Liver (tissue), 3 donors: ENCODE measurements around the gene PIGL.
"Not testable (repeated sequence)": the region's sequence is repeated elsewhere in the genome, so short reads cannot be mapped to it uniquely, and the experiment has no call there.

Source experiments
- EGR1 ChIP-seq, 2 donors: IDR thresholded peaks; 2 replicates each; pipeline ENCODE4 v1.6.1; 2016 to 2018; ENCODE audit warnings: antibody characterized with exemption in 2 of 2, low read depth in 2 of 2
- FOXA2 ChIP-seq: IDR thresholded peaks from 2 replicates; pipeline ENCODE4 v1.6.1; 2016; ENCODE audit warnings: antibody characterized with exemption
- GABPA ChIP-seq, 2 donors: IDR thresholded peaks in 1 of 2; conservative IDR thresholded peaks in 1 of 2; 2 replicates each; pipeline ENCODE4 v1.6.1; 2016; ENCODE audit warnings: antibody characterized with exemption in 2 of 2, mild to moderate bottlenecking in 1 of 2, moderate library complexity in 1 of 2
- JUND ChIP-seq, 2 donors: IDR thresholded peaks; 2 replicates each; pipeline ENCODE4 v1.6.1; 2016; ENCODE audit warnings: antibody characterized with exemption in 2 of 2
- NR2F2 ChIP-seq: IDR thresholded peaks from 2 replicates; pipeline ENCODE4 v1.6.1; 2016; ENCODE audit warnings: antibody characterized with exemption
- RXRA ChIP-seq, 2 donors: IDR thresholded peaks; 2 replicates each; pipeline ENCODE4 v1.6.1; 2017 to 2018; ENCODE audit warnings: antibody characterized with exemption in 2 of 2, mild to moderate bottlenecking in 1 of 2
- SP1 ChIP-seq: IDR thresholded peaks from 2 replicates; pipeline ENCODE4 v1.6.1; 2018; ENCODE audit warnings: antibody characterized with exemption, mild to moderate bottlenecking
- TAF1 ChIP-seq: conservative IDR thresholded peaks from 2 replicates; pipeline ENCODE4 v1.6.1; 2016; ENCODE audit warnings: antibody characterized with exemption, mild to moderate bottlenecking
- YY1 ChIP-seq: IDR thresholded peaks from 2 replicates; pipeline ENCODE4 v1.6.1; 2016; ENCODE audit warnings: antibody characterized with exemption, mild to moderate bottlenecking
- TF ChIP-seq, protein P1 (sequence below): fragments of 150-350 bp; IDR thresholded peaks from 2 replicates; pipeline ENCODE4 v1.5.1; 2017; ENCODE audit warnings: improper control_type of control experiment, low read depth, low read length; ENCODE audit not compliant: missing input control
- TF ChIP-seq, protein P2 (sequence below): IDR thresholded peaks from 2 replicates; pipeline ENCODE4 v1.6.1; 2016; ENCODE audit warnings: antibody characterized with exemption
- TF ChIP-seq, protein P3 (sequence below): IDR thresholded peaks from 2 replicates; pipeline ENCODE4 v1.6.1; 2016; ENCODE audit warnings: antibody characterized with exemption
- TF ChIP-seq, protein P4 (sequence below): IDR thresholded peaks from 2 replicates; pipeline ENCODE4 v1.6.1; 2016; ENCODE audit warnings: antibody characterized with exemption, mild to moderate bottlenecking
- TF ChIP-seq, protein P5 (sequence below): IDR thresholded peaks from 2 replicates; pipeline ENCODE4 v1.6.1; 2016; ENCODE audit warnings: antibody characterized with exemption
- donor health status: healthy.
- donor health status: healthy.

DNA sequence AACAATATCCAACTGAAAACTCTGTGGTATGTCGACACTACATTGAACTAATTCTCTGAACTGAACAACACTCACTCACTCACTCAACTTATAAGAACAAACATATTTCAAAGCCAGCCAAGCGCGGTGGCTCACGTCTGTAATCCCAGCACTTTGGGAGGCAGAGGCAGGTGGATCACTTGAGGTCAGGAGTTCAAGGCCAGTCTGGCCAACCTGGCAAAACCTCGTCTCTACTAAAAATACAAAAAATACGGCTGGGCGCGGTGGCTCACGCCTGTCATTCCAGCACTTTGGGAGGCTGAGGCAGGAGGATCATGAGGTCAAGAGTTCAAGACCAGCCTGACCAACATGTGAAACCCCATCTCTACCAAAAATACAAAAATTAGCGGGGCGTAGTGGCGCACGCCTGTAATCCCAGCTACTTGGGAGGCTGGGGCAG lies 15.3 kb upstream of the PIGL start:
- TF ChIP-seq, protein P1, sequence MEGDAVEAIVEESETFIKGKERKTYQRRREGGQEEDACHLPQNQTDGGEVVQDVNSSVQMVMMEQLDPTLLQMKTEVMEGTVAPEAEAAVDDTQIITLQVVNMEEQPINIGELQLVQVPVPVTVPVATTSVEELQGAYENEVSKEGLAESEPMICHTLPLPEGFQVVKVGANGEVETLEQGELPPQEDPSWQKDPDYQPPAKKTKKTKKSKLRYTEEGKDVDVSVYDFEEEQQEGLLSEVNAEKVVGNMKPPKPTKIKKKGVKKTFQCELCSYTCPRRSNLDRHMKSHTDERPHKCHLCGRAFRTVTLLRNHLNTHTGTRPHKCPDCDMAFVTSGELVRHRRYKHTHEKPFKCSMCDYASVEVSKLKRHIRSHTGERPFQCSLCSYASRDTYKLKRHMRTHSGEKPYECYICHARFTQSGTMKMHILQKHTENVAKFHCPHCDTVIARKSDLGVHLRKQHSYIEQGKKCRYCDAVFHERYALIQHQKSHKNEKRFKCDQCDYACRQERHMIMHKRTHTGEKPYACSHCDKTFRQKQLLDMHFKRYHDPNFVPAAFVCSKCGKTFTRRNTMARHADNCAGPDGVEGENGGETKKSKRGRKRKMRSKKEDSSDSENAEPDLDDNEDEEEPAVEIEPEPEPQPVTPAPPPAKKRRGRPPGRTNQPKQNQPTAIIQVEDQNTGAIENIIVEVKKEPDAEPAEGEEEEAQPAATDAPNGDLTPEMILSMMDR: not testable (repeated sequence)
- TF ChIP-seq, protein P2, sequence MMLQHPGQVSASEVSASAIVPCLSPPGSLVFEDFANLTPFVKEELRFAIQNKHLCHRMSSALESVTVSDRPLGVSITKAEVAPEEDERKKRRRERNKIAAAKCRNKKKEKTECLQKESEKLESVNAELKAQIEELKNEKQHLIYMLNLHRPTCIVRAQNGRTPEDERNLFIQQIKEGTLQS: not testable (repeated sequence)
- not testable (repeated sequence) for TF ChIP-seq GABPA (IDR thresholded peaks at IDR 0.05 in 1 of 2, conservative IDR thresholded peaks at IDR 0.05 in 1 of 2); TAF1; JUND (IDR thresholded peaks at IDR 0.05); NR2F2; EGR1 (IDR thresholded peaks at IDR 0.05; ENCODE audit: low read depth in 2 of 2); FOXA2; SP1; YY1
- TF ChIP-seq, protein P3, sequence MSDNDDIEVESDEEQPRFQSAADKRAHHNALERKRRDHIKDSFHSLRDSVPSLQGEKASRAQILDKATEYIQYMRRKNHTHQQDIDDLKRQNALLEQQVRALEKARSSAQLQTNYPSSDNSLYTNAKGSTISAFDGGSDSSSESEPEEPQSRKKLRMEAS: not testable (repeated sequence)
- TF ChIP-seq RXRA (IDR thresholded peaks at IDR 0.05): peak; percentile 20 to 42
- TF ChIP-seq, protein P4, sequence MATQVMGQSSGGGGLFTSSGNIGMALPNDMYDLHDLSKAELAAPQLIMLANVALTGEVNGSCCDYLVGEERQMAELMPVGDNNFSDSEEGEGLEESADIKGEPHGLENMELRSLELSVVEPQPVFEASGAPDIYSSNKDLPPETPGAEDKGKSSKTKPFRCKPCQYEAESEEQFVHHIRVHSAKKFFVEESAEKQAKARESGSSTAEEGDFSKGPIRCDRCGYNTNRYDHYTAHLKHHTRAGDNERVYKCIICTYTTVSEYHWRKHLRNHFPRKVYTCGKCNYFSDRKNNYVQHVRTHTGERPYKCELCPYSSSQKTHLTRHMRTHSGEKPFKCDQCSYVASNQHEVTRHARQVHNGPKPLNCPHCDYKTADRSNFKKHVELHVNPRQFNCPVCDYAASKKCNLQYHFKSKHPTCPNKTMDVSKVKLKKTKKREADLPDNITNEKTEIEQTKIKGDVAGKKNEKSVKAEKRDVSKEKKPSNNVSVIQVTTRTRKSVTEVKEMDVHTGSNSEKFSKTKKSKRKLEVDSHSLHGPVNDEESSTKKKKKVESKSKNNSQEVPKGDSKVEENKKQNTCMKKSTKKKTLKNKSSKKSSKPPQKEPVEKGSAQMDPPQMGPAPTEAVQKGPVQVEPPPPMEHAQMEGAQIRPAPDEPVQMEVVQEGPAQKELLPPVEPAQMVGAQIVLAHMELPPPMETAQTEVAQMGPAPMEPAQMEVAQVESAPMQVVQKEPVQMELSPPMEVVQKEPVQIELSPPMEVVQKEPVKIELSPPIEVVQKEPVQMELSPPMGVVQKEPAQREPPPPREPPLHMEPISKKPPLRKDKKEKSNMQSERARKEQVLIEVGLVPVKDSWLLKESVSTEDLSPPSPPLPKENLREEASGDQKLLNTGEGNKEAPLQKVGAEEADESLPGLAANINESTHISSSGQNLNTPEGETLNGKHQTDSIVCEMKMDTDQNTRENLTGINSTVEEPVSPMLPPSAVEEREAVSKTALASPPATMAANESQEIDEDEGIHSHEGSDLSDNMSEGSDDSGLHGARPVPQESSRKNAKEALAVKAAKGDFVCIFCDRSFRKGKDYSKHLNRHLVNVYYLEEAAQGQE: not testable (repeated sequence)
- TF ChIP-seq, protein P5, sequence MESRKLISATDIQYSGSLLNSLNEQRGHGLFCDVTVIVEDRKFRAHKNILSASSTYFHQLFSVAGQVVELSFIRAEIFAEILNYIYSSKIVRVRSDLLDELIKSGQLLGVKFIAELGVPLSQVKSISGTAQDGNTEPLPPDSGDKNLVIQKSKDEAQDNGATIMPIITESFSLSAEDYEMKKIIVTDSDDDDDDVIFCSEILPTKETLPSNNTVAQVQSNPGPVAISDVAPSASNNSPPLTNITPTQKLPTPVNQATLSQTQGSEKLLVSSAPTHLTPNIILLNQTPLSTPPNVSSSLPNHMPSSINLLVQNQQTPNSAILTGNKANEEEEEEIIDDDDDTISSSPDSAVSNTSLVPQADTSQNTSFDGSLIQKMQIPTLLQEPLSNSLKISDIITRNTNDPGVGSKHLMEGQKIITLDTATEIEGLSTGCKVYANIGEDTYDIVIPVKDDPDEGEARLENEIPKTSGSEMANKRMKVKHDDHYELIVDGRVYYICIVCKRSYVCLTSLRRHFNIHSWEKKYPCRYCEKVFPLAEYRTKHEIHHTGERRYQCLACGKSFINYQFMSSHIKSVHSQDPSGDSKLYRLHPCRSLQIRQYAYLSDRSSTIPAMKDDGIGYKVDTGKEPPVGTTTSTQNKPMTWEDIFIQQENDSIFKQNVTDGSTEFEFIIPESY: not testable (repeated sequence)
